Neural cell (in vitro differentiated cells): ENCODE results near the gene EYA2. TPM values are rescaled to one million over a fixed set of nuclear protein-coding genes. Genes with fewer than 3 reads are reported as not detected.

Experiments
- H2AFZ ChIP-seq: fragments of 200-600, 300-800 bp; sonication (generic), shearing (Covaris generic); 2 replicates; pipeline ENCODE4 v1.6.0; 2014; ENCODE audit warnings: low read depth, mild to moderate bottlenecking, antibody characterized with exemption, low read length, moderate library complexity
- H3F3A ChIP-seq: fragments of 200-600 bp; shearing (Covaris generic); 2 replicates; pipeline ENCODE4 v1.6.1; 2016; ENCODE audit warnings: mild to moderate bottlenecking, moderate library complexity, mixed read lengths, antibody characterized with exemption, low read length; ENCODE audit not compliant: insufficient read depth, poor library complexity, severe bottlenecking
- H3K27ac ChIP-seq: fragments of 200-600, 300-800 bp; sonication (generic), shearing (Covaris generic); 2 replicates; pipeline ENCODE4 v1.5.1; 2014; ENCODE audit warnings: mild to moderate bottlenecking, low read length, moderate library complexity
- H3K27me3 ChIP-seq: fragments of 300-800, 200-600 bp; sonication (generic), shearing (Covaris generic); 2 replicates; pipeline ENCODE4 v1.6.0; 2014; ENCODE audit warnings: mild to moderate bottlenecking, low read depth, low read length, moderate library complexity; ENCODE audit not compliant: insufficient read depth
- H3K36me3 ChIP-seq: fragments of 300-800, 200-600 bp; sonication (generic), shearing (Covaris generic); 2 replicates; pipeline ENCODE4 v1.5.1; 2014; ENCODE audit warnings: mild to moderate bottlenecking, antibody characterized with exemption, low read length, moderate library complexity; ENCODE audit not compliant: insufficient read depth
- H3K4me2 ChIP-seq: fragments of 300-800, 200-600 bp; sonication (generic), shearing (Covaris generic); 2 replicates; pipeline ENCODE4 v1.6.0; 2014; ENCODE audit warnings: mild to moderate bottlenecking, low read length
- H3K4me3 ChIP-seq: fragments of 300-800, 200-600 bp; sonication (generic), shearing (Covaris generic); 2 replicates; pipeline ENCODE4 v1.5.1; 2014; ENCODE audit warnings: mild to moderate bottlenecking, low read length, moderate library complexity
- H3K79me2 ChIP-seq: fragments of 200-600 bp; shearing (Covaris generic); replicated peaks from 2 replicates; pipeline ENCODE4 v1.6.0; 2014; ENCODE audit warnings: mild to moderate bottlenecking, low read length, moderate library complexity; ENCODE audit not compliant: insufficient read depth
- H3K9ac ChIP-seq: fragments of 300-800, 200-600 bp; sonication (generic), shearing (Covaris generic); 2 replicates; pipeline ENCODE4 v1.6.1; 2016; ENCODE audit warnings: mild to moderate bottlenecking, low read length, mixed read lengths
- H3K9me2 ChIP-seq: fragments of 200-600 bp; shearing (Covaris generic); 2 replicates; pipeline ENCODE4 v1.6.1; 2016; ENCODE audit warnings: mild to moderate bottlenecking, low read length, mixed read lengths; ENCODE audit not compliant: insufficient read depth
- H3K9me3 ChIP-seq: fragments of 200-600, 300-800 bp; sonication (generic), shearing (Covaris generic); 2 replicates; pipeline ENCODE4 v1.6.1; 2016; ENCODE audit warnings: mild to moderate bottlenecking, mixed run types, low read length, moderate library complexity, mixed read lengths
- H4K20me1 ChIP-seq: fragments of 200-600 bp; shearing (Covaris generic); 2 replicates; pipeline ENCODE4 v1.6.1; 2016; ENCODE audit warnings: mild to moderate bottlenecking, mixed run types; ENCODE audit not compliant: insufficient read depth
- CTCF ChIP-seq: fragments of 450-650 bp; IDR thresholded peaks from 2 replicates; pipeline ENCODE4 v1.5.1; 2014; ENCODE audit warnings: antibody characterized with exemption, mild to moderate bottlenecking, moderate library complexity; ENCODE audit not compliant: poor library complexity, severe bottlenecking
- EP300 ChIP-seq: fragments of 450-650 bp; conservative IDR thresholded peaks from 2 replicates; pipeline ENCODE4 v1.6.1; 2014; ENCODE audit warnings: antibody characterized with exemption, mild to moderate bottlenecking, moderate library complexity; ENCODE audit not compliant: poor library complexity, severe bottlenecking
- EZH2 ChIP-seq: fragments of 200-600, 300-800 bp; shearing (Covaris generic), sonication (generic); IDR thresholded peaks from 2 replicates; pipeline ENCODE4 v1.6.1; 2014; ENCODE audit warnings: antibody characterized with exemption, low read length, borderline replicate concordance, mild to moderate bottlenecking; ENCODE audit not compliant: insufficient read depth, poor library complexity, severe bottlenecking
- MXI1 ChIP-seq: fragments of 450-650 bp; conservative IDR thresholded peaks from 2 replicates; pipeline ENCODE4 v1.6.1; 2014; ENCODE audit warnings: antibody characterized with exemption, mild to moderate bottlenecking; ENCODE audit not compliant: poor library complexity, severe bottlenecking
- POLR2AphosphoS5 ChIP-seq: IDR thresholded peaks from 2 replicates; pipeline ENCODE4 v1.6.1; 2012
- RAD21 ChIP-seq: fragments of 450-650 bp; conservative IDR thresholded peaks from 2 replicates; pipeline ENCODE4 v1.6.1; 2014; ENCODE audit warnings: antibody characterized with exemption, mild to moderate bottlenecking, moderate library complexity
- REST ChIP-seq: IDR thresholded peaks from 2 replicates; pipeline ENCODE4 v1.6.1; 2012; ENCODE audit warnings: borderline replicate concordance
- SMC3 ChIP-seq: fragments of 450-650 bp; conservative IDR thresholded peaks from 2 replicates; pipeline ENCODE4 v1.6.1; 2014; ENCODE audit warnings: antibody characterized with exemption, mild to moderate bottlenecking, moderate library complexity; ENCODE audit not compliant: poor library complexity
- TAF1 ChIP-seq: IDR thresholded peaks from 2 replicates; pipeline ENCODE4 v1.6.1; 2012; ENCODE audit warnings: low read depth
- polyA plus RNA-seq: library from polyadenylated mRNA; depleted of rRNA; stranded (reverse); fragments of >200 nt; gene quantifications from 2 replicates; pipeline ENCODE4 v1.2.3, GENCODE V29; 2014

The EYA2 gene
- polyA plus RNA-seq, 1 donor from 2014 or later: 0.88 TPM

GRCh38 chr20:46865824-46866223, 28.8 kb upstream of the EYA2 start:
- H4K20me1 ChIP-seq: no peaks in the 10 kb centered on the region
- H3K4me3 ChIP-seq: no peak overlapping the region
- no peaks in the 10 kb centered on the region for H3K79me2 ChIP-seq
- no peak overlapping the region for H3K27ac ChIP-seq
- no peaks in the 10 kb centered on the region for H3K36me3 ChIP-seq
- H3K9me3 ChIP-seq: peaks cover 3% of the 10 kb centered on the region
- no peaks in the 10 kb centered on the region for H3K9me2 ChIP-seq
- no peak overlapping the region for H2AFZ ChIP-seq
- H3K4me2 ChIP-seq: no peak overlapping the region
- no peak for TF ChIP-seq CTCF
- TF ChIP-seq POLR2AphosphoS5: no peak
- no peak for TF ChIP-seq SMC3
- no peak for TF ChIP-seq EP300
- TF ChIP-seq MXI1: no peak
- TF ChIP-seq REST: no peak
- no peak for TF ChIP-seq EZH2
- TF ChIP-seq TAF1: no peak
- TF ChIP-seq RAD21: no peak
- no peaks in the 10 kb centered on the region for H3F3A ChIP-seq
- no peaks in the 10 kb centered on the region for H3K27me3 ChIP-seq
- H3K9ac ChIP-seq: no peak overlapping the region

- Histone ChIP-seq H2AFZ (no peak overlapping the region), H3K9me2 (no peaks in the 10 kb centered on the region), H3K4me2 (no peak overlapping the region), H3K4me3 (no peak overlapping the region), H3K9ac (no peak overlapping the region), H3K27ac (no peak overlapping the region), H3K9me3 (peaks cover 3% of the 10 kb centered on the region), H3K36me3 (no peaks in the 10 kb centered on the region), H3F3A (no peaks in the 10 kb centered on the region), H4K20me1 (no peaks in the 10 kb centered on the region), H3K27me3 (no peaks in the 10 kb centered on the region), H3K79me2 (no peaks in the 10 kb centered on the region)
- TF ChIP-seq REST (no peak), CTCF (no peak), SMC3 (no peak), EP300 (no peak)
Measured at GRCh38 chr20:46870041-46870440, 24.6 kb upstream of the EYA2 start.
